NB4 (cell line): ENCODE data around the gene ARHGAP18.

Source experiments
- DNase-seq: peaks from one replicate; pipeline ENCODE4 v3.0.0; 2010; ENCODE audit warnings: low read depth
- H3K4me3 ChIP-seq: one replicate; pipeline ENCODE4 v1.5.1; 2011; ENCODE audit warnings: mild to moderate bottlenecking, low read depth, low read length, moderate library complexity
- MYC ChIP-seq: IDR thresholded peaks from 2 replicates; pipeline ENCODE4 v1.6.1; 2011; ENCODE audit warnings: low read depth, low read length
- POLR2A ChIP-seq: IDR thresholded peaks from 2 replicates; pipeline ENCODE4 v1.6.1; 2011; ENCODE audit warnings: mild to moderate bottlenecking; ENCODE audit not compliant: insufficient read length; ENCODE audit errors: extremely low read depth
- TF ChIP-seq, protein P1 (sequence below): IDR thresholded peaks from 2 replicates; pipeline ENCODE4 v1.6.1; 2011; ENCODE audit warnings: low read depth, low read length
- TF ChIP-seq, protein P2 (sequence below): IDR thresholded peaks from one replicate; pipeline ENCODE4 v1.5.1; 2012; ENCODE audit warnings: low read depth, low read length

ARHGAP18 gene

DNA sequence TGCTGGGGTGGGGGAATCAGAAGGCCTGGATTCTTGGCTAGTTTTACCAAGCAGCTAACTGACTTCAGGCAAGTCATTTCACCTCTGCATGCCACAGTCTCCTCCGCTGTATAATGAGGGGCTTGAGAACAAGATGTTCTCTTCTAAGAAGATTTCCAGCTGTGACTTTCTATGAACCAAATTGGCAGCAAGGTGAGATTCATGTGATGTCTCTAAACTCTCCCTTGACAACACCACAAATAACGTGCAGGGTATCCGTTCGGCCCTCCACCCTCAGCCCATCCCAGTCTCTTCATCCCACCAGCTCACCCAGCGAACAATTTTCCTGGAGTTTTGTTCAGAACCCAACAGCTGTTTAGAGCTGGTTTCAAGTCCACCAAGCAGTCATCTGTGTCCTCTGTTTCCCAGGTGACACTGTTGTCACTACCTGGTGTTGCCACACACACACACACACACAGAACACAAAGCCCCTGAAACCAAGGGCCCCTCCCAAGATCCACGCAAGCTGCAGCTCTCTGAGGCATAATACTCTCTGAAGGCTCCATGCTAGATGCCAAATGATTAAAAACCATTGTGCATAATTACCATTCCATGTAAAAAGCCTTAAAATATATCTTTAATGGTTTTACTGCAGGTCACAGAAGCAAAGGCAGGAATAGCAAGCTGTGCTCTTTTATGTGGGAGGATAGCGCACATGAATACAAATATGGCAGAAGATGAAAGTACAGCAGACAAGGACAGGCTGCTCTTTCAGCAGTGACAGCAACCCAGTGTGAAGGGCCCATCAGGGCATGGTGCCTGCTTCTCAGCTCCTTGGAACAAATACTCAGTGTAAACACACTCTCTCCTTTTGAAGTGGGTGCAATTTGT is 48.2 kb downstream of the ARHGAP18 start:
- no peak overlapping the region for H3K4me3 ChIP-seq
- no peak for DNase-seq
- TF ChIP-seq, protein P1, sequence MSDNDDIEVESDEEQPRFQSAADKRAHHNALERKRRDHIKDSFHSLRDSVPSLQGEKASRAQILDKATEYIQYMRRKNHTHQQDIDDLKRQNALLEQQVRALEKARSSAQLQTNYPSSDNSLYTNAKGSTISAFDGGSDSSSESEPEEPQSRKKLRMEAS, result no peak
- TF ChIP-seq, protein P2, sequence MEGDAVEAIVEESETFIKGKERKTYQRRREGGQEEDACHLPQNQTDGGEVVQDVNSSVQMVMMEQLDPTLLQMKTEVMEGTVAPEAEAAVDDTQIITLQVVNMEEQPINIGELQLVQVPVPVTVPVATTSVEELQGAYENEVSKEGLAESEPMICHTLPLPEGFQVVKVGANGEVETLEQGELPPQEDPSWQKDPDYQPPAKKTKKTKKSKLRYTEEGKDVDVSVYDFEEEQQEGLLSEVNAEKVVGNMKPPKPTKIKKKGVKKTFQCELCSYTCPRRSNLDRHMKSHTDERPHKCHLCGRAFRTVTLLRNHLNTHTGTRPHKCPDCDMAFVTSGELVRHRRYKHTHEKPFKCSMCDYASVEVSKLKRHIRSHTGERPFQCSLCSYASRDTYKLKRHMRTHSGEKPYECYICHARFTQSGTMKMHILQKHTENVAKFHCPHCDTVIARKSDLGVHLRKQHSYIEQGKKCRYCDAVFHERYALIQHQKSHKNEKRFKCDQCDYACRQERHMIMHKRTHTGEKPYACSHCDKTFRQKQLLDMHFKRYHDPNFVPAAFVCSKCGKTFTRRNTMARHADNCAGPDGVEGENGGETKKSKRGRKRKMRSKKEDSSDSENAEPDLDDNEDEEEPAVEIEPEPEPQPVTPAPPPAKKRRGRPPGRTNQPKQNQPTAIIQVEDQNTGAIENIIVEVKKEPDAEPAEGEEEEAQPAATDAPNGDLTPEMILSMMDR, result no peak
- TF ChIP-seq MYC (no peak), POLR2A (no peak)

- no peak overlapping the region for H3K4me3 ChIP-seq
- DNase-seq, result no peak
- TF ChIP-seq, protein P1, result no peak
- TF ChIP-seq, protein P2, result no peak
- TF ChIP-seq POLR2A, result no peak
- TF ChIP-seq MYC, result no peak
Observed at GRCh38 chr6:129660346-129660676, 49.7 kb downstream of the ARHGAP18 start.

DNA sequence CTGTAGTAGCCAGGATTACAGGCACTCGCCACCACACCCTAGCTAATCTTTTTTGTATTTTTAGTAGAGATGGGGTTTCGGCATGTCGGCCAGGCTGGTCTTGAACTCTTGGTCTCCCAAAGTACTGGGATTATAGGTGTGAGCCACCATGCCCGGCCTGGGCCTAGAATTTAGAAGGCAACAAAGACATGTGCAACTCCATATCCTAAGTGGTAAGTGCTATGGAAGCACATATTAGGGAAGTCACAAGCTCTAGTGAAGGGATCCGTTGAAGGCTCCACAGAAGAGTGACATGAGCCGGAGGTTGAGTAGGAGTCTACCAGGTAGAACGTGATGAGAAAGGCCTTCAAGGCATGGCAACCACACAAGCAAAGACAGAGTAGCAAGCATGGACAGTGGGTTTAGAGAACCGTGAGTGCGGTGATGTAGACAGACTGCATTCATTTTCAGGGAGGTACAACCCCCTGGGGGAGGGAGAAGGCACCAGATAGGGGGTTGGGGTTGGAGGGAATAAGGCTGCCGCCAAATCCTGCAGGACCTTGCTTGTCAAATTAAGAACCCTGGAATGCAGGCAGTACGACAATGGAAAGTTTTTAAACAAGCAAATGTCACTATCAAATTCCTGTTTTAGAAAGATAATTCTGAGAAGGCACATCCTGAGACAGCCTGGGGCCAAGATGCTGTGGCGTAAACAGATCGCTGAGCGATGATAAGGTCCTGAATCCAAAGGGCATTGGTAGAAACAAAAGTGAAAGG is 50.2 kb downstream of the ARHGAP18 start:
- H3K4me3 ChIP-seq, result no peak overlapping the region
- TF ChIP-seq MYC (no peak), POLR2A (no peak)
- TF ChIP-seq, protein P2, result no peak
- no peak for DNase-seq

DNA sequence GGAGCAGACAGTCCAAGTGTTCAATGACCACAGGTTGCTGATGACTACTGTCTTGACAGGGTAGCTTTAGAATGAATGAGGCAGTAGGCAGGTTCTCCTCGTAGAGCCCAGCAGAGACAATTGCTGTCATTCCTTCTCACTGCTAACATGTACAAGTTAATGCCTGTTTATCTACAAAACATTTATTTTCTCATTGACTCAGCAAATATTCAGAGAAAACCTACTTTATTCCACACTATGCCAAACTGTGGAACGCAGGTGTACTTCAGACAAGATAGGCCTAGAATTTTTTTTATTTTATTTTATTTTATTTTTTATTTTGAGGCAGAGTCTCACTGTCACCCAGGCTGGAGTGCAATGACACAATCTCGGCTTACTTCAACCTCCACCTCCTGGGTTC is 50.8 kb downstream of the ARHGAP18 start:
- no peak for DNase-seq
- TF ChIP-seq, protein P1, result no peak
- TF ChIP-seq, protein P2, result no peak
- no peak for TF ChIP-seq POLR2A
- TF ChIP-seq MYC, result no peak
- H3K4me3 ChIP-seq, result no peak overlapping the region

- TF ChIP-seq, protein P1, result no peak
- TF ChIP-seq MYC (no peak), POLR2A (no peak)
- TF ChIP-seq, protein P2, result no peak
- H3K4me3 ChIP-seq, result no peak overlapping the region
- DNase-seq, result no peak
Observed at GRCh38 chr6:129657483-129657882, 52.5 kb downstream of the ARHGAP18 start.
